GM12892 (cell line): ENCODE measurements around the gene TBL1XR1.
"Not testable (repeated sequence)": the region's sequence is repeated elsewhere in the genome, so short reads cannot be mapped to it uniquely, and the experiment has no call there.

Source experiments
- DNase-seq: peaks from one replicate; pipeline ENCODE4 v3.0.0; 2011; ENCODE audit not compliant: insufficient read length
- FAIRE-seq: peaks from 2 replicates; lab custom pipeline; 2011; peaks lifted over from hg19 to GRCh38; lab: Jason Lieb, UNC
- POLR2A ChIP-seq: IDR thresholded peaks from 2 replicates; pipeline ENCODE4 v1.6.1; 2011; ENCODE audit warnings: low read depth, low read length, control low read depth
- POLR2AphosphoS5 ChIP-seq: IDR thresholded peaks from 2 replicates; pipeline ENCODE4 v1.6.1; 2011; ENCODE audit warnings: low read depth, low read length, control low read depth
- TAF1 ChIP-seq: IDR thresholded peaks from 2 replicates; pipeline ENCODE4 v1.6.1; 2011; ENCODE audit warnings: low read depth, mild to moderate bottlenecking, control low read depth, low read length, borderline replicate concordance

TBL1XR1 gene

GRCh38 chr3:177193688-177194268 is 3.5 kb downstream of the TBL1XR1 start:
- DNase-seq (no peak), FAIRE-seq (peak; percentile 40)
- TF ChIP-seq POLR2A: no peak; the same call in 1 of the 2 replicates
- no peak for TF ChIP-seq POLR2AphosphoS5
- no peak for TF ChIP-seq TAF1

GRCh38 chr3:177193275-177193674 is 4.0 kb downstream of the TBL1XR1 start:
- not testable (repeated sequence) for FAIRE-seq

GRCh38 chr3:177190756-177191681 is 6.3 kb downstream of the TBL1XR1 start:
- TF ChIP-seq POLR2AphosphoS5 (no peak), POLR2A (no peak), TAF1 (no peak)
- DNase-seq (no peak), FAIRE-seq (peak; percentile 60)

More at GRCh38 chr3:177193275-177193674, 4.0 kb downstream of the TBL1XR1 start:
- not testable (repeated sequence) for DNase-seq

- FAIRE-seq, DNase-seq: not testable (repeated sequence)
Observed at GRCh38 chr3:177190184-177190583, 7.1 kb downstream of the TBL1XR1 start.

- not testable (repeated sequence) for FAIRE-seq, DNase-seq
Observed at GRCh38 chr3:177188325-177188724, 9.0 kb downstream of the TBL1XR1 start.

GRCh38 chr3:177186306-177186705 is 11.0 kb downstream of the TBL1XR1 start:
- DNase-seq: no peak
- no peak for TF ChIP-seq TAF1
- no peak for TF ChIP-seq POLR2AphosphoS5
- no peak for TF ChIP-seq POLR2A
- FAIRE-seq: no peak

GRCh38 chr3:177185035-177185574 is 12.2 kb downstream of the TBL1XR1 start:
- no peak for TF ChIP-seq TAF1
- no peak for TF ChIP-seq POLR2A
- no peak for TF ChIP-seq POLR2AphosphoS5
- no peak for FAIRE-seq
- DNase-seq: no peak

- DNase-seq, FAIRE-seq: not testable (repeated sequence)
Observed at GRCh38 chr3:177184602-177185001, 12.7 kb downstream of the TBL1XR1 start.

GRCh38 chr3:177182352-177182751 is 14.9 kb downstream of the TBL1XR1 start:
- no peak for FAIRE-seq
- TF ChIP-seq TAF1 (no peak), POLR2A (no peak), POLR2AphosphoS5 (no peak)
- no peak for DNase-seq

GRCh38 chr3:177181418-177181817 is 15.9 kb downstream of the TBL1XR1 start:
- FAIRE-seq (no peak), DNase-seq (no peak)
- TF ChIP-seq POLR2A (no peak), POLR2AphosphoS5 (no peak), TAF1 (no peak)

GRCh38 chr3:177180506-177180905 is 16.8 kb downstream of the TBL1XR1 start:
- FAIRE-seq (no peak), DNase-seq (no peak)
- TF ChIP-seq POLR2A (no peak), TAF1 (no peak), POLR2AphosphoS5 (no peak)

GRCh38 chr3:177179281-177180067 is 17.8 kb downstream of the TBL1XR1 start:
- no peak for FAIRE-seq
- DNase-seq: no peak
- TF ChIP-seq POLR2AphosphoS5: no peak
- no peak for TF ChIP-seq POLR2A
- no peak for TF ChIP-seq TAF1
